Measurements from ENCODE around the gene PIKFYVE.

Gene PIKFYVE

GRCh38 chr2:208366215-208367127 lies 100.4 kb downstream of the PIKFYVE start:
- H3K9ac ChIP-seq (ENCODE audit: low read length): no peak overlapping the region
- no peaks in the 10 kb centered on the region for H3K27me3 ChIP-seq (ENCODE audit: low read length)
- no peaks in the 10 kb centered on the region for H3K9me2 ChIP-seq (replicated peaks; ENCODE audit: insufficient read depth, low read length)
- no peaks in the 10 kb centered on the region for H3K79me2 ChIP-seq (ENCODE audit: insufficient read depth, low read length)
- TF ChIP-seq EZH2phosphoT487 (conservative IDR thresholded peaks at IDR 0.05; ENCODE audit: low read length) (no peak), CTCF (IDR thresholded peaks at IDR 0.05; ENCODE audit: insufficient read depth, low read length, poor library complexity, severe bottlenecking) (no peak)
- H3K9me3 ChIP-seq (ENCODE audit: insufficient read depth, low read length): no peaks in the 10 kb centered on the region
- no peak overlapping the region for H3K4me2 ChIP-seq (ENCODE audit: low read depth, low read length, poor library complexity, severe bottlenecking)
- no peak overlapping the region for H3K4me3 ChIP-seq (ENCODE audit: insufficient read depth, low read length, poor library complexity, severe bottlenecking)
- H2AFZ ChIP-seq (ENCODE audit: low read depth, low read length, severe bottlenecking): no peak overlapping the region
- no peaks in the 10 kb centered on the region for H3K36me3 ChIP-seq (ENCODE audit: low read length)
- no peaks in the 10 kb centered on the region for H3F3A ChIP-seq (ENCODE audit: insufficient read depth)
- H3K27ac ChIP-seq (ENCODE audit: low read depth, low read length): no peak overlapping the region
- H4K20me1 ChIP-seq (ENCODE audit: low read depth, low read length): no peaks in the 10 kb centered on the region

- Histone ChIP-seq H3K9ac (ENCODE audit: low read length) (no peak overlapping the region), H3F3A (ENCODE audit: insufficient read depth) (no peaks in the 10 kb centered on the region), H2AFZ (ENCODE audit: low read depth, low read length, severe bottlenecking) (no peak overlapping the region), H3K9me3 (ENCODE audit: insufficient read depth, low read length) (no peaks in the 10 kb centered on the region), H4K20me1 (ENCODE audit: low read depth, low read length) (no peaks in the 10 kb centered on the region), H3K4me3 (ENCODE audit: insufficient read depth, low read length, poor library complexity, severe bottlenecking) (no peak overlapping the region), H3K27me3 (ENCODE audit: low read length) (no peaks in the 10 kb centered on the region), H3K9me2 (replicated peaks; ENCODE audit: insufficient read depth, low read length) (no peaks in the 10 kb centered on the region), H3K36me3 (ENCODE audit: low read length) (no peaks in the 10 kb centered on the region), H3K79me2 (ENCODE audit: insufficient read depth, low read length) (no peaks in the 10 kb centered on the region), H3K4me2 (ENCODE audit: low read depth, low read length, poor library complexity, severe bottlenecking) (no peak overlapping the region), H3K27ac (ENCODE audit: low read depth, low read length) (no peak overlapping the region)
- TF ChIP-seq EZH2phosphoT487 (conservative IDR thresholded peaks at IDR 0.05; ENCODE audit: low read length) (no peak), CTCF (IDR thresholded peaks at IDR 0.05; ENCODE audit: insufficient read depth, low read length, poor library complexity, severe bottlenecking) (no peak)
Measured at GRCh38 chr2:208369091-208369490, 103.0 kb downstream of the PIKFYVE start.

GRCh38 chr2:208370881-208371633 lies 105.0 kb downstream of the PIKFYVE start:
- Histone ChIP-seq H3K4me3 (ENCODE audit: insufficient read depth, low read length, poor library complexity, severe bottlenecking) (no peak overlapping the region), H3K27me3 (ENCODE audit: low read length) (no peaks in the 10 kb centered on the region), H3K9me2 (replicated peaks; ENCODE audit: insufficient read depth, low read length) (no peaks in the 10 kb centered on the region), H3K4me2 (ENCODE audit: low read depth, low read length, poor library complexity, severe bottlenecking) (no peak overlapping the region), H3K9ac (ENCODE audit: low read length) (no peak overlapping the region), H3F3A (ENCODE audit: insufficient read depth) (no peaks in the 10 kb centered on the region), H3K36me3 (ENCODE audit: low read length) (no peaks in the 10 kb centered on the region), H4K20me1 (ENCODE audit: low read depth, low read length) (no peaks in the 10 kb centered on the region), H2AFZ (ENCODE audit: low read depth, low read length, severe bottlenecking) (no peak overlapping the region), H3K9me3 (ENCODE audit: insufficient read depth, low read length) (no peaks in the 10 kb centered on the region), H3K27ac (ENCODE audit: low read depth, low read length) (no peak overlapping the region), H3K79me2 (ENCODE audit: insufficient read depth, low read length) (no peaks in the 10 kb centered on the region)
- no peak for TF ChIP-seq CTCF (IDR thresholded peaks at IDR 0.05; ENCODE audit: insufficient read depth, low read length, poor library complexity, severe bottlenecking)
- no peak for TF ChIP-seq EZH2phosphoT487 (conservative IDR thresholded peaks at IDR 0.05; ENCODE audit: low read length)
